ENCODE results near the gene UBL4A.

UBL4A gene

GRCh38 chrX:154495472-154495922, 9.1 kb upstream of the UBL4A start:
- H3K4me1 ChIP-seq = peaks cover 0 to 3% (median 1%) of the 10 kb centered on the region in 4 donors
- intact Hi-C loops (cut with DNase I; ENCODE audit: low total_unique reads) = no loop called here

DNA sequence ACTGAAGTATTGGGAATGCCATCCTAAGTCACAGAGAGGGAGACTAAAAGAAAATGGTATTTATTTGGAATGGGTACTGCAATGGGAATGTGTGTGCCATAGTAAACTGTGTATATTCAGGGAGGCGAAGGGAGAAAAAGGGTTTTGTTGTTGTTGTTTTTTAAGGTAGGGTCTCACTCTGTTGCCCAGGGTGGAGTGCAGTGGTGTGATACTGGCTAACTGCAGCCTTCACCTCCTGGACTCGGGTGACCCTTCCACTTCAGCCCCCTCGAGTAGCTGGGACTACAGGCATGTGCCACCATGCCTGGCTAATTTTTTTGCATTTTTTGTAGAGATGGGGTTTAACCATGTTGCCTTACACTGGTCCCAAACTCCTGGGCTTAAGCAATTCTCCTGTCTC, 8.3 kb upstream of the UBL4A start:
- Histone ChIP-seq H3K9me3 (no peaks in the 10 kb centered on the region), H3K4me3 (no peak overlapping the region), H3K4me1 (peaks cover 0 to 5% (median 1%) of the 10 kb centered on the region in 4 donors), H3K36me3 (no peaks in the 10 kb centered on the region), H3K27ac (no peak overlapping the region), H3K27me3 (no peaks in the 10 kb centered on the region)
- no peak for DNase-seq
- TF ChIP-seq, protein P1, sequence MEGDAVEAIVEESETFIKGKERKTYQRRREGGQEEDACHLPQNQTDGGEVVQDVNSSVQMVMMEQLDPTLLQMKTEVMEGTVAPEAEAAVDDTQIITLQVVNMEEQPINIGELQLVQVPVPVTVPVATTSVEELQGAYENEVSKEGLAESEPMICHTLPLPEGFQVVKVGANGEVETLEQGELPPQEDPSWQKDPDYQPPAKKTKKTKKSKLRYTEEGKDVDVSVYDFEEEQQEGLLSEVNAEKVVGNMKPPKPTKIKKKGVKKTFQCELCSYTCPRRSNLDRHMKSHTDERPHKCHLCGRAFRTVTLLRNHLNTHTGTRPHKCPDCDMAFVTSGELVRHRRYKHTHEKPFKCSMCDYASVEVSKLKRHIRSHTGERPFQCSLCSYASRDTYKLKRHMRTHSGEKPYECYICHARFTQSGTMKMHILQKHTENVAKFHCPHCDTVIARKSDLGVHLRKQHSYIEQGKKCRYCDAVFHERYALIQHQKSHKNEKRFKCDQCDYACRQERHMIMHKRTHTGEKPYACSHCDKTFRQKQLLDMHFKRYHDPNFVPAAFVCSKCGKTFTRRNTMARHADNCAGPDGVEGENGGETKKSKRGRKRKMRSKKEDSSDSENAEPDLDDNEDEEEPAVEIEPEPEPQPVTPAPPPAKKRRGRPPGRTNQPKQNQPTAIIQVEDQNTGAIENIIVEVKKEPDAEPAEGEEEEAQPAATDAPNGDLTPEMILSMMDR (IDR thresholded peaks at IDR 0.05) = no peak
- intact Hi-C loops (cut with DNase I; ENCODE audit: low total_unique reads) = no loop called here

More at GRCh38 chrX:154495472-154495922, 9.1 kb upstream of the UBL4A start:
- Histone ChIP-seq H3K27me3 (no peaks in the 10 kb centered on the region), H3K27ac (no peak overlapping the region), H3K9me3 (no peaks in the 10 kb centered on the region), H3K36me3 (no peaks in the 10 kb centered on the region), H3K4me3 (no peak overlapping the region)
- TF ChIP-seq, protein P1 (IDR thresholded peaks at IDR 0.05) = no peak
- no peak for DNase-seq

GRCh38 chrX:154490414-154491083, 4.1 kb upstream of the UBL4A start, which contains the start of gene SLC10A3:
Gene SLC10A3, minus strand, starts transcription at chrX:154490629. Its CDS starts 1,689 bp downstream, at chrX:154488940.
- DNase-seq = peak; percentile 90 to 96
- Histone ChIP-seq H3K27ac (peak within 1 kb of the TSS; percentile 93 to 94), H3K4me3 (peak within 1 kb of the TSS; percentile 77 to 81), H3K9me3 (no peaks in the 10 kb centered on the region), H3K27me3 (no peaks in the 10 kb centered on the region), H3K4me1 (peaks cover 0 to 31% (median 18%) of the 10 kb centered on the region in 4 donors), H3K36me3 (no peaks in the 10 kb centered on the region)
- TF ChIP-seq, protein P1 (IDR thresholded peaks at IDR 0.05) = no peak
- intact Hi-C loops (cut with DNase I; ENCODE audit: low total_unique reads) = no loop called here

DNA sequence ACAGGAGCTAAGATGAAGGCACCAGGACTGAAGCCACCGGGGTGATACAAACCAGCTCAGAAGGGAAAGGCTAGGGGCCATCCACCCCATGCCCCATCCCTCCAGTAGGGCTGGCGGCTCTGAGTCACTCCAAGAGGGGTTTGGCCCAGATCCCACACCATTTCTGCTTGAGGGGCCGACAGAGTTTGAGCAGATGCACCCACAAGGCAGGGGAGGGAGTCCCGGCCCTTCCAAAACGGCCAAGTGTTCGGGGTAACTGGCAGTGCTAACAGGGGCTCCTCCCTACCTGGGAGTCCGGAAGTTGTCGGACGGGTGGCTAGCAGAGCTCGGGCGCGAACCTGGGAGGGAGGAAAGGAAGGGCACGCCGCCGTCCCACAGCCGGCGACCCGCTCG, 3.6 kb upstream of the UBL4A start:
- H3K9me3 ChIP-seq = no peaks in the 10 kb centered on the region
- H3K36me3 ChIP-seq = peaks cover 0 to 4% (median 2%) of the 10 kb centered on the region in 3 donors
- TF ChIP-seq, protein P1 (IDR thresholded peaks at IDR 0.05) = no peak
- H3K27me3 ChIP-seq = no peaks in the 10 kb centered on the region
- DNase-seq = no peak
- intact Hi-C loops (cut with DNase I; ENCODE audit: low total_unique reads) = no loop called here
- H3K4me3 ChIP-seq = peak overlapping the region; percentile 77 to 81
- peak overlapping the region; percentile 93 to 94 for H3K27ac ChIP-seq
- H3K4me1 ChIP-seq = peaks cover 0 to 36% (median 20%) of the 10 kb centered on the region in 4 donors

GRCh38 chrX:154489182-154489581, 2.8 kb upstream of the UBL4A start:
- H3K4me1 ChIP-seq = peaks cover 0 to 39% (median 21%) of the 10 kb centered on the region in 4 donors
- no peak for DNase-seq
- peaks cover 0 to 12% (median 6%) of the 10 kb centered on the region in 3 donors for H3K36me3 ChIP-seq
- peak overlapping the region; percentile 77 to 81 for H3K4me3 ChIP-seq
- H3K27ac ChIP-seq = peak overlapping the region; percentile 93 to 94
- intact Hi-C loops (cut with DNase I; ENCODE audit: low total_unique reads) = no loop called here
- TF ChIP-seq, protein P1 (IDR thresholded peaks at IDR 0.05) = no peak
- H3K9me3 ChIP-seq = no peaks in the 10 kb centered on the region
- no peaks in the 10 kb centered on the region for H3K27me3 ChIP-seq
